Activated naive CD4-positive, alpha-beta T cell treated with anti-CD3 and anti-CD28 coated beads, Interleukin-2, amount 50 U/mL, for 24 hours (primary cell): ENCODE results near the gene MFAP3L.

Source experiments
- H3K27ac Mint-ChIP-seq: one replicate; pipeline ENCODE4 v1.8.0; 2021; ENCODE audit warnings: mild to moderate bottlenecking, mixed read lengths
- H3K27me3 Mint-ChIP-seq: one replicate; pipeline ENCODE4 v1.8.0; 2021; ENCODE audit warnings: mixed read lengths
- H3K36me3 Mint-ChIP-seq: one replicate; pipeline ENCODE4 v1.8.0; 2021; ENCODE audit warnings: mixed read lengths
- H3K4me1 Mint-ChIP-seq: one replicate; pipeline ENCODE4 v1.8.0; 2021; ENCODE audit warnings: mixed read lengths
- H3K4me3 Mint-ChIP-seq: one replicate; pipeline ENCODE4 v1.8.0; 2021; ENCODE audit warnings: mild to moderate bottlenecking, mixed read lengths
- H3K9me3 Mint-ChIP-seq: one replicate; pipeline ENCODE4 v1.8.0; 2021; ENCODE audit warnings: mixed read lengths

Gene MFAP3L

DNA sequence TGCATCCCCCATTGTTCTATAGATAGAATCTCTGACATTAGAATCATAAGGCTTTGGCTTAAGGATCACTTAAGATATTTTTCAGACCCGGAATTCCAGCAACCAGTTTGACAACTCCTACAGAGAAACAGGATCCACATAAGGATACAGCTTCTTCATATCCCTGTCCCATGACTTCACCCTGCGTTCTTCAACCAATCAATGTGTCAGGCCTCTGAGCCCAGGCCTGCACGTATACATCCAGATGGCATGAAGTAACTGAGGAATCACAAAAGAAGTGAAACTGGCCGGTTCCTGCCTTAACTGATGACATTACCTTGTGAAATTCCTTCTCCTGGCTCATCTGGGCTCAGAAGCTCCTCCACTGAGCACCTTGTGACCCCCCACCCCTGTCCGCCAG lies 85.1 kb downstream of the MFAP3L start:
- Mint-ChIP-seq H3K4me3 (no peak overlapping the region), H3K27ac (no peak overlapping the region), H3K36me3 (no peaks in the 10 kb centered on the region), H3K27me3 (no peaks in the 10 kb centered on the region), H3K9me3 (no peaks in the 10 kb centered on the region), H3K4me1 (no peaks in the 10 kb centered on the region)

DNA sequence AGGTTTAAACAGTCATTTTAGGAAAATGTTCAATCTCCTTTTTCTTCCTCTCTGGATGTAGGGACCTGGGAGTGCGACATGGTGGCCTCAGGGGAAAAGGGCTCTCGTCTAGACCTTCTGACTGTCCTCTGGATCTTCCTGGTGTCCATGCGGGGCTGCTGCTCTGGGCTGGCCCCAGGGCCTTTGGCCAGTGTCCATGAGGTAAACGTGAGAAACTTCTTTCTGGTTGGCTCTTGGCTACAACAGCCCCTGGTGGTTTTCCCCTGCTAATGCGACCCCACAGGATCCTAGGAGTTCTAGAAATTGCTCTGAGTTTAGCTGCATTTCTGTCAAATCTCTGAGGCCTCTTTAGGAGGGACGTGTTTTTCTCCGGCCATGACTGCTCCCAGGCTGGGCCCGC lies 85.7 kb downstream of the MFAP3L start:
- Mint-ChIP-seq H3K27me3 (no peaks in the 10 kb centered on the region), H3K27ac (no peak overlapping the region), H3K9me3 (no peaks in the 10 kb centered on the region), H3K4me1 (no peaks in the 10 kb centered on the region), H3K36me3 (no peaks in the 10 kb centered on the region), H3K4me3 (no peak overlapping the region)
